Pancreas (tissue), 10 donors: ENCODE results near the gene VPS54. TPM values are rescaled to one million over a fixed set of nuclear protein-coding genes. Genes with fewer than 3 reads are reported as not detected.
A peak's percentile ranks its signal among the peaks of the same experiment; 100 is the strongest.

Source experiments
- ATAC-seq, 4 donors: fragments of 200-7000 bp; cut with Tn5 transposase; one replicate each; pipeline versions ENCODE4 v1.8.0 to v1.9.1; 2020; ENCODE audit warnings: mild to moderate bottlenecking in 4 of 4, moderate library complexity in 4 of 4
- DNase-seq, 6 donors: peaks; one replicate each; pipeline ENCODE4 v3.0.0-alpha.2; 2020
- FAIRE-seq: peaks from 2 replicates; lab custom pipeline; 2012; peaks lifted over from hg19 to GRCh38; lab: Jason Lieb, UNC
- H3K27ac ChIP-seq, 4 donors: fragments of 200-600 bp; sonication (generic); 1 replicate in 3 of 4; 2 replicates in 1 of 4; pipeline versions ENCODE4 v1.5.0 to v1.8.0; 2020
- H3K27me3 ChIP-seq, 4 donors: fragments of 200-600 bp; one replicate each; pipeline ENCODE4 v1.8.0; 2021
- H3K36me3 ChIP-seq, 3 donors: fragments of 200-600 bp; sonication (generic) in 1 of 3; one replicate each; pipeline versions ENCODE4 v1.5.0 to v1.8.0; 2020 to 2021
- H3K4me1 ChIP-seq, 3 donors: fragments of 200-600 bp; one replicate each; pipeline ENCODE4 v1.8.0; 2021
- H3K4me3 ChIP-seq, 4 donors: fragments of 200-600 bp; sonication (generic) in 2 of 4; one replicate each; pipeline versions ENCODE4 v1.5.0 to v1.8.0; 2020 to 2021
- H3K9me3 ChIP-seq, 4 donors: fragments of 200-600 bp; one replicate each; pipeline ENCODE4 v1.8.0; 2021
- WGBS, 2 donors: extraction: QIAGEN DNeasy Blood & Tissue Kit; methylation state at CpG; one replicate each; pipeline ENCODE4 v1.1.7; 2013; 5-methylcytosine and 5-hydroxymethylcytosine counted together
- intact Hi-C, 3 donors: fragments of 100-400 bp; cut with DNase I; formaldehyde crosslinking; loops; one replicate each; pipeline versions ENCODE4 v1.11.1 to v1.14.2; 2022
- polyA plus RNA-seq, 2 donors: library from polyadenylated mRNA; stranded (reverse); fragments of 200-250 nt; gene quantifications; one replicate each; pipeline ENCODE4 v1.2.3, GENCODE V29; 2013
- total RNA-seq, 6 donors: library from RNA; stranded (reverse); fragmentation: NEBNext Ultra II Directional in 4 of 6; extraction: Animal tissue kit (Norgen Biotek cat#: 25700) in 4 of 6; gene quantifications; one replicate each; pipeline versions ENCODE4 v1.2.1 to v1.2.4, GENCODE V29; 2021 to 2023
- TF ChIP-seq, protein P1 (sequence below), 4 donors: fragments of 200-600 bp; sonication (generic) in 3 of 4; IDR thresholded peaks; one replicate each; pipeline versions ENCODE4 v1.5.0 to v1.8.0; 2021; ENCODE audit warnings: antibody characterized with exemption in 4 of 4
- donor health status: healthy with polysubstance abuse.
- donor health status: DM: no; HTN: no; CAD: no; lungs with moderate emphysema.
- donor health status: DM: no; HTN: no; CAD: no.
- donor health status: control.
- donor health status: control.
- donor health status: Bipolar disorder and iron deficiency.
- donor health status: DM: yes; HTN: yes; CAD: no.
- donor health status: DM: no; HTN: no; CAD: no.
- donor health status: DM: no; HTN: no; CAD: no.
- donor health status: DM: yes; HTN: yes; CAD: no.

Gene VPS54
- total and polyA plus RNA-seq, 8 donors = 7.9 to 18.1 (median 13.0) TPM

DNA sequence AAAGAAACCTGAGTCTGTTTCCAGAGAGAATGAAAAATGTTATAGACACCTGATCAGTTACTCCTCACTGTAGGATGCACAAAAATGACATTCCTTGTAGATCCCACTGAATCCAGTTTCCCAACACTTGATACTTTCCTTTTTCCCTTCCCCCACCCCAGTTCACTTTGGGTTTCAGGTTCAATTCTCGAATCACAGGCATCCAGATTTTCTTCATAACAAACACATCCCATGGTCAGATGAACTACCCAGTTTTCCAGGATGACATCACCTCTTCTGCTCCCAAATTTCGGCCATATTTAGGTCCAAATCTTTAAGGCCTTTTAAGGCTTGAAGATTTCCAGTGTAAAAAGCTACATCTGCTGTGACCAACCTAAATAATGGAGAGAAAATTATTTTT, 126.1 kb downstream of the VPS54 start:
- Histone ChIP-seq H3K27me3 (no peaks in the 10 kb centered on the region), H3K36me3 (peaks cover 0 to 41% (median 5%) of the 10 kb centered on the region in 3 donors), H3K27ac (no peak overlapping the region), H3K4me1 (peaks cover 0 to 16% (median 3%) of the 10 kb centered on the region in 3 donors), H3K9me3 (no peaks in the 10 kb centered on the region), H3K4me3 (no peak overlapping the region)
- no peak for DNase-seq
- WGBS, 2 donors = 83 to 91% methylated on average over 2 of the region's 2 CpGs
- FAIRE-seq = no peak
- ATAC-seq = no peak
- intact Hi-C loops = no loop called here
- TF ChIP-seq, protein P1, sequence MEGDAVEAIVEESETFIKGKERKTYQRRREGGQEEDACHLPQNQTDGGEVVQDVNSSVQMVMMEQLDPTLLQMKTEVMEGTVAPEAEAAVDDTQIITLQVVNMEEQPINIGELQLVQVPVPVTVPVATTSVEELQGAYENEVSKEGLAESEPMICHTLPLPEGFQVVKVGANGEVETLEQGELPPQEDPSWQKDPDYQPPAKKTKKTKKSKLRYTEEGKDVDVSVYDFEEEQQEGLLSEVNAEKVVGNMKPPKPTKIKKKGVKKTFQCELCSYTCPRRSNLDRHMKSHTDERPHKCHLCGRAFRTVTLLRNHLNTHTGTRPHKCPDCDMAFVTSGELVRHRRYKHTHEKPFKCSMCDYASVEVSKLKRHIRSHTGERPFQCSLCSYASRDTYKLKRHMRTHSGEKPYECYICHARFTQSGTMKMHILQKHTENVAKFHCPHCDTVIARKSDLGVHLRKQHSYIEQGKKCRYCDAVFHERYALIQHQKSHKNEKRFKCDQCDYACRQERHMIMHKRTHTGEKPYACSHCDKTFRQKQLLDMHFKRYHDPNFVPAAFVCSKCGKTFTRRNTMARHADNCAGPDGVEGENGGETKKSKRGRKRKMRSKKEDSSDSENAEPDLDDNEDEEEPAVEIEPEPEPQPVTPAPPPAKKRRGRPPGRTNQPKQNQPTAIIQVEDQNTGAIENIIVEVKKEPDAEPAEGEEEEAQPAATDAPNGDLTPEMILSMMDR (IDR thresholded peaks at IDR 0.05) = no peak

GRCh38 chr2:63891488-63892030, 127.7 kb downstream of the VPS54 start:
- peaks cover 0 to 16% (median 3%) of the 10 kb centered on the region in 3 donors for H3K4me1 ChIP-seq
- ATAC-seq (peak in 2 of 4 donors; percentile 13 to 20), FAIRE-seq (no peak), DNase-seq (no peak)
- intact Hi-C loops = no loop called here
- no peaks in the 10 kb centered on the region for H3K9me3 ChIP-seq
- TF ChIP-seq, protein P1 (IDR thresholded peaks at IDR 0.05) = no peak
- 56 to 58% methylated on average over 1 of the region's 1 CpG for WGBS, 2 donors
- H3K4me3 ChIP-seq = no peak overlapping the region
- H3K27me3 ChIP-seq = no peaks in the 10 kb centered on the region
- H3K27ac ChIP-seq = no peak overlapping the region
- H3K36me3 ChIP-seq = peaks cover 0 to 49% (median 9%) of the 10 kb centered on the region in 3 donors

GRCh38 chr2:63890678-63891077, 128.6 kb downstream of the VPS54 start:
- TF ChIP-seq, protein P1 (IDR thresholded peaks at IDR 0.05) = no peak
- Histone ChIP-seq H3K36me3 (peaks cover 0 to 55% (median 16%) of the 10 kb centered on the region in 3 donors), H3K4me3 (no peak overlapping the region), H3K27me3 (no peaks in the 10 kb centered on the region), H3K9me3 (no peaks in the 10 kb centered on the region), H3K4me1 (peaks cover 0 to 16% (median 3%) of the 10 kb centered on the region in 3 donors), H3K27ac (no peak overlapping the region)
- intact Hi-C loops = no loop called here
- ATAC-seq = no peak
- no peak for DNase-seq
- WGBS, 2 donors = 66 to 68% methylated on average over 2 of the region's 2 CpGs
- no peak for FAIRE-seq

DNA sequence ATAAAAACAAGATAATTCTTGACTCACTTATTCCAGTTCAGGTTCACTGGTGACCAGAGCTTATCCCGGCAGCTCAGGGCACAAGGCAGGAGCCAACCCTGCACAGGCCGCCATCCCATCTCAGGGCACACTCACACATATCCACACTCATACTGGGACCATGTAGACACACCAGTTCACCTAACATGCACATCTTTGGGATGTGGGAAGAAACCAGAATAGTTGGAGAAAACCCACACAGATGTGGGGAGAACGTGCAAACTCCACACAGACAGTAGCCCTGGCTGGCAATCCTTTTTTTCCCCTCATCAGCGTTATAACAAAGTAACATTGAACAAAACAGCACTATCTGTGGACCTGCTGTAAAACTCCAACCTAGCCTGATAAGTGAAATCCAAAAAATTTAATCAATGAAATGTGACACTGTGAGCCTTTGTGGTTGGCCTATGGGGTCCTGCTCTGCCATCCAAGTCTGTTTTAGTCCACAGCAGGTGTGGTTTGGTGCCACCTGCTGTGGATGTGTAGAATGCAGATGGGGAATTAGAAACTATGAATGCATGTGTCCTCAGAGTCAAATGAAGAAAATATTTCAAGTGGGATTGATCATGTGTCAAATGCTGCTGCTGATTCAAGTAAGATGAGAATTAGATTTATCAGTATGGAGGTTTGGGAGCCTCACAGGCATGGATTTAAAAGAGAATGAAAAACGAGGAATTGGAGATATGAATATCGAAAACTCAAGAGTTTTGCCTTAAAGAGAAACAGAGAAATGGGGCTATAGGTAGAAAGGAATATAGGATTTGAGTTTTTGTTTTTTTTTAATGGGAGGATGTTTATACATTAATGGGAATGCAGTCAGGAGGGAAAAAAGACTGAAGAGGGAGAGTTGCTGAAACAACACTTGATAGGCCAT, 130.5 kb downstream of the VPS54 start:
- FAIRE-seq (no peak), ATAC-seq (peak; percentile 74 to 91 (median 88)), DNase-seq (peak in 3 of 6 donors; percentile 25 to 60 (median 29))
- WGBS, 2 donors = 72 to 81% methylated on average over 6 of the region's 6 CpGs
- intact Hi-C loops = loop anchor here in 1 of 3 donors (10.0 kb wide), 1 partner anchor 194 kb away; no protein-coding TSS in a partner anchor
- peaks cover 0 to 16% (median 3%) of the 10 kb centered on the region in 3 donors for H3K4me1 ChIP-seq
- H3K9me3 ChIP-seq = no peaks in the 10 kb centered on the region
- TF ChIP-seq, protein P1 (IDR thresholded peaks at IDR 0.05) = peak; percentile 28 to 63 (median 47)
- H3K36me3 ChIP-seq = peaks cover 0 to 42% (median 17%) of the 10 kb centered on the region in 3 donors
- H3K27ac ChIP-seq = no peak overlapping the region
- H3K27me3 ChIP-seq = no peaks in the 10 kb centered on the region
- H3K4me3 ChIP-seq = no peak overlapping the region
